NT2/D1 (cell line): ENCODE data around the gene SLC4A11.

Experiments
- YY1 ChIP-seq: IDR thresholded peaks from 2 replicates; pipeline ENCODE4 v1.6.1; 2011; ENCODE audit not compliant: insufficient read length, insufficient read depth
- ZNF274 ChIP-seq: IDR thresholded peaks from 2 replicates; pipeline ENCODE4 v1.6.1; 2011; ENCODE audit warnings: mild to moderate bottlenecking, low read depth, low read length

- TF ChIP-seq ZNF274 (no peak), YY1 (no peak)
Observed at GRCh38 chr20:3203315-3204123, 35.5 kb downstream of the SLC4A11 start.
